Measurements from ENCODE around the gene FRMD1. TPM values are rescaled to one million over a fixed set of nuclear protein-coding genes. Genes with fewer than 3 reads are reported as not detected.

Gene FRMD1
- total and polyA plus RNA-seq, 2 donors (not counting 3 experiments of a cell fraction or from before 2014, with no cell fraction given), result not detected

DNA sequence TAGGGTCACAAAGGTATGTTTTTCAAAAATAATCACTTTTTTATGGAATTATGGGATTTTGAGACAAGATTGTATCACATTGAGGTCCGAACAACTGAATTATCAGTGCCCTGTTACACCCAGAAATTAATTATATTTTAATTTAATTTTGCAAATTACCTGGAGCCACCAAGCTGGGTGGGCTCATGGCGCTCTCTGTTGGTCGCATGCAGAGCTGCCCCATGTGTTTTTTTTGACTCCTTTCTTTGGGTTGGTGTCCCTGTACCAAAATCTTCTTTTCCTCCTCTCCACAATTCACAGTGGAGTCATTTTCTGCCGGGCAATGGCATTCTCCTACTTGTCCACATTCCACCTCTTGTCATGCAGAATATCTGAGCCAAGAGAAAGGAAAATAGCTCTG is 38.9 kb upstream of the FRMD1 start:
- no peak for FAIRE-seq

DNA sequence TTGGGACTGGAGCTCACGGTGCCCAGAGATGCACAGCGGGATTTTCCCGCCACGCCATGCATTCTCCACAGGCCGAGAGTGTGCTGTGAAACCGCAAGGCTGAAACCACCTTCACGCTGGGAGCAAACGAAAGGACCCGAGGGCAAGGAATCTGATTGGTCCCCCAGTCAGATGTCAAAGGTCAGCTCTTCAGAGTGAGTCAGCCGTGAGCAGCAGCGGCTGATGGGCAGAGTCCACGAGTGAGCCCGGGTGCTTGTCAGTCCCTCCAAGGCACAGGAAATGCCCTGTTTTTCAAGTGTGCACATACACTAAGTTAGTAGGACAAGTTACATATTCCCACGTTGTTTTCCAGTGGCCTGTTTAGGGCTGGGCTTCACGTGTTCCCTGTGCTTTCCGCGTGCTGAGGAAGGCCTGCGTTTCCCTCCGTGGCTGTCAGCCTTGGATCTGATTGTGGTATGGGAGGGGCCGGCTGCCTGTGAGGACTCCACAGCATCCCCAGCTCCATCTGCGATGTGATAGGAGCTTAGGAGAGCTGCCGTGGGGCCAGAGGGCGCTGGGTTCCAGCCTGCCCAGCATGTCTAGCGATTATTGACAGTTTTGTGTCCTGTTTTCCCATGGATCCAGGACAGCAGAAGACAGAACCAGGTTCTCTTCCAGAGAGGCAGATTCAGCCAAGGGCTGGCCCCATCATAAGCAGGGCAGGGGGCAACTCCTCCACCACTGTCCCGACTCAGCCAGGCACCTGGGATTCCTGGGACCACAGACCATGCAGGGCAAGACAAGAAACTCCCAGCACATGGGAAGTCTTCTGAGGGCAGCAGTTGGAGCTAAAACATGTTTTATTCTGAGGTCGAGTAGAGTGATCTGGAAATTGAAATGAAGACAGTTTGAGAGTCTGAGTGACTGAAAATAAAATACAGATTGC is 38.2 kb upstream of the FRMD1 start:
- H3K27me3 ChIP-seq (ENCODE audit: control insufficient read depth in 2 of 2, insufficient read depth in 2 of 2, low read length in 2 of 2), result no peaks in the 10 kb centered on the region
- H2AFZ ChIP-seq (ENCODE audit: low read depth, low read length), result no peak overlapping the region
- no peak overlapping the region for H3K4me3 ChIP-seq (replicated peaks in 1 of 3; ENCODE audit: insufficient read depth in 1 of 3, low read depth in 1 of 3, low read length in 3 of 3)
- H3K9me3 ChIP-seq (replicated peaks; ENCODE audit: control insufficient read depth, insufficient read depth, low read length), result no peaks in the 10 kb centered on the region
- intact Hi-C loops (cut with micrococcal nuclease) (no loop called here), dilution Hi-C loops (cut with MboI; ENCODE audit: extremely low pct_ligation_motif_present, low sequenced_read_pairs) (no loop called here)
- ChIA-PET POLR2A (no interaction called here), CTCF (interaction anchor here (0.5 to 1.2 kb wide), 3 partner anchors 16 to 248 kb away, joined by 3 to 6 read pairs (median 4); no protein-coding TSS in a partner anchor)
- no peaks in the 10 kb centered on the region for H3K9me1 ChIP-seq (replicated peaks; ENCODE audit: control insufficient read depth, extremely low read depth, insufficient read depth, low read length)
- no peak for DNase-seq (ENCODE audit: low read depth, low spot score)
- no peak overlapping the region for H3K9ac ChIP-seq (replicated peaks; ENCODE audit: extremely low read depth, insufficient read depth, low read length)
- FAIRE-seq, result no peak
- no peaks in the 10 kb centered on the region for H4K20me1 ChIP-seq (replicated peaks; ENCODE audit: control insufficient read depth, extremely low read depth, insufficient read depth, low read length)
- H3K36me3 ChIP-seq (ENCODE audit: control insufficient read depth in 2 of 2, extremely low read depth in 1 of 2, insufficient read depth in 2 of 2, low read length in 2 of 2), result no peaks in the 10 kb centered on the region
- H3K4me1 ChIP-seq (ENCODE audit: control insufficient read depth, extremely low read depth, insufficient read depth, low read length), result no peaks in the 10 kb centered on the region
- BruUV-seq (replicated peaks), result no TSS peak
- TF ChIP-seq POLR2AphosphoS5 (IDR thresholded peaks at IDR 0.05; ENCODE audit: insufficient read depth, low read depth, low read length) (no peak), JUN (IDR thresholded peaks at IDR 0.05; ENCODE audit: borderline replicate concordance, insufficient read depth, insufficient read length, low read depth) (no peak)
- H3K4me2 ChIP-seq (ENCODE audit: insufficient read depth, low read length), result no peak overlapping the region
- H3K79me2 ChIP-seq (ENCODE audit: control insufficient read depth, insufficient read depth, low read length), result no peaks in the 10 kb centered on the region
- no peak overlapping the region for H3K27ac ChIP-seq (ENCODE audit: insufficient read depth, low read depth, low read length)

More for the DNA sequence above, 38.9 kb upstream of the FRMD1 start:
- dilution Hi-C loops (cut with MboI; ENCODE audit: extremely low pct_ligation_motif_present, low sequenced_read_pairs) (no loop called here), intact Hi-C loops (cut with micrococcal nuclease) (no loop called here)
- Histone ChIP-seq H3K9me1 (replicated peaks; ENCODE audit: control insufficient read depth, extremely low read depth, insufficient read depth, low read length) (no peaks in the 10 kb centered on the region), H3K36me3 (ENCODE audit: control insufficient read depth in 2 of 2, extremely low read depth in 1 of 2, insufficient read depth in 2 of 2, low read length in 2 of 2) (no peaks in the 10 kb centered on the region), H3K79me2 (ENCODE audit: control insufficient read depth, insufficient read depth, low read length) (no peaks in the 10 kb centered on the region), H3K9ac (replicated peaks; ENCODE audit: extremely low read depth, insufficient read depth, low read length) (no peak overlapping the region), H3K9me3 (replicated peaks; ENCODE audit: control insufficient read depth, insufficient read depth, low read length) (no peaks in the 10 kb centered on the region), H3K27me3 (ENCODE audit: control insufficient read depth in 2 of 2, insufficient read depth in 2 of 2, low read length in 2 of 2) (no peaks in the 10 kb centered on the region), H2AFZ (ENCODE audit: low read depth, low read length) (no peak overlapping the region), H3K4me2 (ENCODE audit: insufficient read depth, low read length) (no peak overlapping the region), H3K27ac (ENCODE audit: insufficient read depth, low read depth, low read length) (no peak overlapping the region), H3K4me3 (replicated peaks in 1 of 3; ENCODE audit: insufficient read depth in 1 of 3, low read depth in 1 of 3, low read length in 3 of 3) (no peak overlapping the region), H4K20me1 (replicated peaks; ENCODE audit: control insufficient read depth, extremely low read depth, insufficient read depth, low read length) (no peaks in the 10 kb centered on the region), H3K4me1 (ENCODE audit: control insufficient read depth, extremely low read depth, insufficient read depth, low read length) (no peaks in the 10 kb centered on the region)
- BruUV-seq (replicated peaks), result no TSS peak
- no peak for DNase-seq (ENCODE audit: low read depth, low spot score)
- TF ChIP-seq, protein P1, sequence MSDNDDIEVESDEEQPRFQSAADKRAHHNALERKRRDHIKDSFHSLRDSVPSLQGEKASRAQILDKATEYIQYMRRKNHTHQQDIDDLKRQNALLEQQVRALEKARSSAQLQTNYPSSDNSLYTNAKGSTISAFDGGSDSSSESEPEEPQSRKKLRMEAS (IDR thresholded peaks at IDR 0.05; ENCODE audit: insufficient read depth, insufficient read length), result no peak
- TF ChIP-seq FOS (IDR thresholded peaks at IDR 0.05; ENCODE audit: borderline replicate concordance, insufficient read depth, low read length) (no peak), POLR2AphosphoS5 (IDR thresholded peaks at IDR 0.05; ENCODE audit: insufficient read depth, low read depth, low read length) (no peak), GATA2 (IDR thresholded peaks at IDR 0.05; ENCODE audit: insufficient read depth, insufficient read length, low read depth, low read length) (no peak), MYC (IDR thresholded peaks at IDR 0.05; ENCODE audit: low read depth, low read length) (no peak)
- CTCF ChIA-PET, result interaction anchor here (0.5 to 1.2 kb wide), 3 partner anchors 15 to 249 kb away, joined by 3 to 6 read pairs (median 4); no protein-coding TSS in a partner anchor
- POLR2A ChIA-PET, result no interaction called here
